ENCODE results near the gene RNASEH2B.
A peak's percentile ranks its signal among the peaks of the same experiment; 100 is the strongest.

RNASEH2B gene

GRCh38 chr13:50990818-50991506 lies 81.4 kb downstream of the RNASEH2B start:
- no peaks in the 10 kb centered on the region for H3K36me3 ChIP-seq (ENCODE audit: control insufficient read depth in 1 of 2, insufficient read depth in 2 of 2, low read length in 2 of 2)
- H3K9me3 ChIP-seq (ENCODE audit: control insufficient read depth in 1 of 2, low read length in 2 of 2), result no peaks in the 10 kb centered on the region
- H3K27me3 ChIP-seq (ENCODE audit: control insufficient read depth in 1 of 2, insufficient read depth in 2 of 2, low read length in 2 of 2), result no peaks in the 10 kb centered on the region
- no peak overlapping the region for H3K4me3 ChIP-seq (ENCODE audit: low read depth in 1 of 2, low read length in 2 of 2)
- H3K9ac ChIP-seq (ENCODE audit: low read depth in 1 of 2, low read length in 2 of 2), result peak overlapping the region in 1 of 2 donors; percentile 21
- H3K4me1 ChIP-seq (ENCODE audit: control insufficient read depth in 1 of 2, insufficient read depth in 2 of 2, low read length in 2 of 2), result peaks cover 23 to 28% of the 10 kb centered on the region in 2 donors
- H3K27ac ChIP-seq (ENCODE audit: low read depth, low read length), result no peak overlapping the region

GRCh38 chr13:50991579-50992521 lies 82.3 kb downstream of the RNASEH2B start:
- peak overlapping the region in 1 of 2 donors; percentile 21 for H3K9ac ChIP-seq (ENCODE audit: low read depth in 1 of 2, low read length in 2 of 2)
- H3K9me3 ChIP-seq (ENCODE audit: control insufficient read depth in 1 of 2, low read length in 2 of 2), result no peaks in the 10 kb centered on the region
- peaks cover 23 to 28% of the 10 kb centered on the region in 2 donors for H3K4me1 ChIP-seq (ENCODE audit: control insufficient read depth in 1 of 2, insufficient read depth in 2 of 2, low read length in 2 of 2)
- H3K27ac ChIP-seq (ENCODE audit: low read depth, low read length), result no peak overlapping the region
- no peak overlapping the region for H3K4me3 ChIP-seq (ENCODE audit: low read depth in 1 of 2, low read length in 2 of 2)
- no peaks in the 10 kb centered on the region for H3K27me3 ChIP-seq (ENCODE audit: control insufficient read depth in 1 of 2, insufficient read depth in 2 of 2, low read length in 2 of 2)
- H3K36me3 ChIP-seq (ENCODE audit: control insufficient read depth in 1 of 2, insufficient read depth in 2 of 2, low read length in 2 of 2), result no peaks in the 10 kb centered on the region

- Histone ChIP-seq H3K9ac (ENCODE audit: low read depth in 1 of 2, low read length in 2 of 2) (no peak overlapping the region), H3K4me1 (ENCODE audit: control insufficient read depth in 1 of 2, insufficient read depth in 2 of 2, low read length in 2 of 2) (peaks cover 23 to 28% of the 10 kb centered on the region in 2 donors)
Measured at GRCh38 chr13:50993371-50993770, 83.8 kb downstream of the RNASEH2B start.

GRCh38 chr13:50993934-50994333 lies 84.3 kb downstream of the RNASEH2B start:
- no peak overlapping the region for H3K27ac ChIP-seq (ENCODE audit: low read depth, low read length)
- H3K9me3 ChIP-seq (ENCODE audit: control insufficient read depth in 1 of 2, low read length in 2 of 2), result no peaks in the 10 kb centered on the region
- no peaks in the 10 kb centered on the region for H3K36me3 ChIP-seq (ENCODE audit: control insufficient read depth in 1 of 2, insufficient read depth in 2 of 2, low read length in 2 of 2)
- peaks cover 23 to 28% of the 10 kb centered on the region in 2 donors for H3K4me1 ChIP-seq (ENCODE audit: control insufficient read depth in 1 of 2, insufficient read depth in 2 of 2, low read length in 2 of 2)
- H3K9ac ChIP-seq (ENCODE audit: low read depth in 1 of 2, low read length in 2 of 2), result no peak overlapping the region
- no peaks in the 10 kb centered on the region for H3K27me3 ChIP-seq (ENCODE audit: control insufficient read depth in 1 of 2, insufficient read depth in 2 of 2, low read length in 2 of 2)
- no peak overlapping the region for H3K4me3 ChIP-seq (ENCODE audit: low read depth in 1 of 2, low read length in 2 of 2)

More at GRCh38 chr13:50993371-50993770, 83.8 kb downstream of the RNASEH2B start:
- H3K27me3 ChIP-seq (ENCODE audit: control insufficient read depth in 1 of 2, insufficient read depth in 2 of 2, low read length in 2 of 2), result no peaks in the 10 kb centered on the region
- H3K36me3 ChIP-seq (ENCODE audit: control insufficient read depth in 1 of 2, insufficient read depth in 2 of 2, low read length in 2 of 2), result no peaks in the 10 kb centered on the region
- H3K27ac ChIP-seq (ENCODE audit: low read depth, low read length), result no peak overlapping the region
- no peaks in the 10 kb centered on the region for H3K9me3 ChIP-seq (ENCODE audit: control insufficient read depth in 1 of 2, low read length in 2 of 2)
- H3K4me3 ChIP-seq (ENCODE audit: low read depth in 1 of 2, low read length in 2 of 2), result no peak overlapping the region

GRCh38 chr13:50994651-50995050 lies 85.1 kb downstream of the RNASEH2B start:
- Histone ChIP-seq H3K4me1 (ENCODE audit: control insufficient read depth in 1 of 2, insufficient read depth in 2 of 2, low read length in 2 of 2) (peaks cover 23 to 28% of the 10 kb centered on the region in 2 donors), H3K9ac (ENCODE audit: low read depth in 1 of 2, low read length in 2 of 2) (no peak overlapping the region)

GRCh38 chr13:50995854-50996253 lies 86.3 kb downstream of the RNASEH2B start:
- H3K27ac ChIP-seq (ENCODE audit: low read depth, low read length), result no peak overlapping the region
- H3K36me3 ChIP-seq (ENCODE audit: control insufficient read depth in 1 of 2, insufficient read depth in 2 of 2, low read length in 2 of 2), result no peaks in the 10 kb centered on the region
- H3K4me3 ChIP-seq (ENCODE audit: low read depth in 1 of 2, low read length in 2 of 2), result no peak overlapping the region
- H3K9ac ChIP-seq (ENCODE audit: low read depth in 1 of 2, low read length in 2 of 2), result no peak overlapping the region
- H3K9me3 ChIP-seq (ENCODE audit: control insufficient read depth in 1 of 2, low read length in 2 of 2), result no peaks in the 10 kb centered on the region
- no peaks in the 10 kb centered on the region for H3K27me3 ChIP-seq (ENCODE audit: control insufficient read depth in 1 of 2, insufficient read depth in 2 of 2, low read length in 2 of 2)
- peaks cover 23 to 24% of the 10 kb centered on the region in 2 donors for H3K4me1 ChIP-seq (ENCODE audit: control insufficient read depth in 1 of 2, insufficient read depth in 2 of 2, low read length in 2 of 2)

More at GRCh38 chr13:50994651-50995050, 85.1 kb downstream of the RNASEH2B start:
- Histone ChIP-seq H3K4me3 (ENCODE audit: low read depth in 1 of 2, low read length in 2 of 2) (no peak overlapping the region), H3K27me3 (ENCODE audit: control insufficient read depth in 1 of 2, insufficient read depth in 2 of 2, low read length in 2 of 2) (no peaks in the 10 kb centered on the region), H3K9me3 (ENCODE audit: control insufficient read depth in 1 of 2, low read length in 2 of 2) (no peaks in the 10 kb centered on the region), H3K36me3 (ENCODE audit: control insufficient read depth in 1 of 2, insufficient read depth in 2 of 2, low read length in 2 of 2) (no peaks in the 10 kb centered on the region), H3K27ac (ENCODE audit: low read depth, low read length) (no peak overlapping the region)

- Histone ChIP-seq H3K36me3 (ENCODE audit: control insufficient read depth in 1 of 2, insufficient read depth in 2 of 2, low read length in 2 of 2) (no peaks in the 10 kb centered on the region), H3K4me3 (ENCODE audit: low read depth in 1 of 2, low read length in 2 of 2) (no peak overlapping the region), H3K9ac (ENCODE audit: low read depth in 1 of 2, low read length in 2 of 2) (no peak overlapping the region)
Measured at GRCh38 chr13:50998326-50998725, 88.7 kb downstream of the RNASEH2B start.

GRCh38 chr13:50999641-51000040 lies 90.0 kb downstream of the RNASEH2B start:
- Histone ChIP-seq H3K27me3 (ENCODE audit: control insufficient read depth in 1 of 2, insufficient read depth in 2 of 2, low read length in 2 of 2) (peaks cover 0 to 3% of the 10 kb centered on the region in 2 donors), H3K27ac (ENCODE audit: low read depth, low read length) (no peak overlapping the region), H3K9me3 (ENCODE audit: control insufficient read depth in 1 of 2, low read length in 2 of 2) (no peaks in the 10 kb centered on the region), H3K4me3 (ENCODE audit: low read depth in 1 of 2, low read length in 2 of 2) (no peak overlapping the region), H3K9ac (ENCODE audit: low read depth in 1 of 2, low read length in 2 of 2) (no peak overlapping the region), H3K36me3 (ENCODE audit: control insufficient read depth in 1 of 2, insufficient read depth in 2 of 2, low read length in 2 of 2) (no peaks in the 10 kb centered on the region), H3K4me1 (ENCODE audit: control insufficient read depth in 1 of 2, insufficient read depth in 2 of 2, low read length in 2 of 2) (peaks cover 0 to 3% of the 10 kb centered on the region in 2 donors)

More at GRCh38 chr13:50998326-50998725, 88.7 kb downstream of the RNASEH2B start:
- Histone ChIP-seq H3K27me3 (ENCODE audit: control insufficient read depth in 1 of 2, insufficient read depth in 2 of 2, low read length in 2 of 2) (no peaks in the 10 kb centered on the region), H3K9me3 (ENCODE audit: control insufficient read depth in 1 of 2, low read length in 2 of 2) (no peaks in the 10 kb centered on the region), H3K27ac (ENCODE audit: low read depth, low read length) (no peak overlapping the region), H3K4me1 (ENCODE audit: control insufficient read depth in 1 of 2, insufficient read depth in 2 of 2, low read length in 2 of 2) (peaks cover 4 to 5% of the 10 kb centered on the region in 2 donors)

- H3K27me3 ChIP-seq (ENCODE audit: control insufficient read depth in 1 of 2, insufficient read depth in 2 of 2, low read length in 2 of 2), result peaks cover 0 to 3% of the 10 kb centered on the region in 2 donors
- H3K4me3 ChIP-seq (ENCODE audit: low read depth in 1 of 2, low read length in 2 of 2), result no peak overlapping the region
- H3K4me1 ChIP-seq (ENCODE audit: control insufficient read depth in 1 of 2, insufficient read depth in 2 of 2, low read length in 2 of 2), result peaks cover 2 to 3% of the 10 kb centered on the region in 2 donors
- no peaks in the 10 kb centered on the region for H3K9me3 ChIP-seq (ENCODE audit: control insufficient read depth in 1 of 2, low read length in 2 of 2)
- no peaks in the 10 kb centered on the region for H3K36me3 ChIP-seq (ENCODE audit: control insufficient read depth in 1 of 2, insufficient read depth in 2 of 2, low read length in 2 of 2)
- H3K9ac ChIP-seq (ENCODE audit: low read depth in 1 of 2, low read length in 2 of 2), result no peak overlapping the region
- H3K27ac ChIP-seq (ENCODE audit: low read depth, low read length), result no peak overlapping the region
Measured at GRCh38 chr13:51000061-51000460, 90.5 kb downstream of the RNASEH2B start.

All from duodenal mucosa (tissue), 2 donors.